Esophagus squamous epithelium (tissue), 5 donors: ENCODE results near the gene GTF2F1. TPM values are rescaled to one million over a fixed set of nuclear protein-coding genes. Genes with fewer than 3 reads are reported as not detected.

Experiments
- DNase-seq: peaks from one replicate; lab custom pipeline; 2025; lab: John Stamatoyannopoulos, UW
- H3K27ac ChIP-seq, 4 donors: fragments of 200-600 bp; sonication (generic); one replicate each; pipeline ENCODE4 v1.5.1; 2016 to 2019; ENCODE audit warnings: mild to moderate bottlenecking in 1 of 4
- H3K27me3 ChIP-seq, 4 donors: fragments of 200-600 bp; sonication (generic); 1 replicate in 3 of 4; 2 replicates in 1 of 4; pipeline versions ENCODE4 v1.5.1 to v1.6.0; 2017 to 2021; ENCODE audit warnings: antibody characterized with exemption in 1 of 4
- H3K36me3 ChIP-seq, 3 donors: fragments of 200-600 bp; sonication (generic); one replicate each; pipeline ENCODE4 v1.5.1; 2016 to 2019
- H3K4me1 ChIP-seq, 3 donors: fragments of 200-600 bp; sonication (generic); one replicate each; pipeline ENCODE4 v1.5.1; 2017 to 2019
- H3K4me3 ChIP-seq, 4 donors: fragments of 200-600 bp; sonication (generic); 1 replicate in 3 of 4; 2 replicates in 1 of 4; pipeline ENCODE4 v1.5.1; 2016 to 2019; ENCODE audit warnings: mild to moderate bottlenecking in 2 of 4, moderate library complexity in 1 of 4
- H3K9me3 ChIP-seq, 3 donors: fragments of 200-600 bp; sonication (generic); one replicate each; pipeline ENCODE4 v1.5.1; 2016 to 2019
- CTCF ChIP-seq, 6 experiments: fragments of 450-650 bp in 4 of 6; fragments of 200-600 bp in 2 of 6; sonication (generic) in 2 of 6; IDR thresholded peaks; one replicate each; pipeline ENCODE4 v1.5.1; 2016 to 2019; ENCODE audit warnings: antibody characterized with exemption in 6 of 6, mild to moderate bottlenecking in 4 of 6, moderate library complexity in 4 of 6
- POLR2A ChIP-seq, 4 donors: fragments of 450-650 bp; IDR thresholded peaks; one replicate each; pipeline ENCODE4 v1.6.1; 2017; ENCODE audit warnings: antibody characterized with exemption in 4 of 4, mild to moderate bottlenecking in 4 of 4, moderate library complexity in 3 of 4
- WGBS, 2 donors: methylation state at CpG; one replicate each; pipeline ENCODE4 v1.1.5; 2018; 5-methylcytosine and 5-hydroxymethylcytosine counted together
- intact Hi-C: fragments of 100-400 bp; cut with DNase I; formaldehyde crosslinking; loops from one replicate; pipeline ENCODE4 v1.15.0; 2022
- total RNA-seq, 4 donors: library from RNA; depleted of rRNA; stranded (reverse); fragments of >200 nt; gene quantifications; one replicate each; pipeline ENCODE4 v1.1.0, GENCODE V29; 2016
- donor health status: DM: yes; HTN: yes; CAD: no.

The GTF2F1 gene
- total RNA-seq, 4 donors from 2014 or later, result 28.0 to 51.3 (median 43.5) TPM

- peaks cover 8 to 44% (median 11%) of the 10 kb centered on the region in 3 donors for H3K36me3 ChIP-seq
- no peak within 1 kb of the TSS for H3K4me3 ChIP-seq
- intact Hi-C loops, result no loop called here
- peaks cover 8 to 45% (median 13%) of the 10 kb centered on the region in 3 donors for H3K4me1 ChIP-seq
- peak within 1 kb of the TSS in 2 of 4 donors; percentile 9 to 17 for H3K27ac ChIP-seq
- WGBS, 2 donors, result 69 to 74% methylated on average over 7 to 10 of the region's 25 CpGs
- DNase-seq, result no peak
- no peak for TF ChIP-seq CTCF (IDR thresholded peaks at IDR 0.05)
- no peak for TF ChIP-seq POLR2A (IDR thresholded peaks at IDR 0.05)
- H3K9me3 ChIP-seq, result no peaks in the 10 kb centered on the region
- no peaks in the 10 kb centered on the region for H3K27me3 ChIP-seq
Observed at GRCh38 chr19:6375411-6376010, 17.5 kb downstream of the GTF2F1 start, which contains the start of gene PSPN. TSS of gene PSPN (minus strand) at chr19:6375933. CDS start at chr19:6375849, 84 bp downstream.

GRCh38 chr19:6374711-6375410 lies 18.1 kb downstream of the GTF2F1 start:
- H3K4me1 ChIP-seq, result peaks cover 8 to 45% (median 13%) of the 10 kb centered on the region in 3 donors
- no peaks in the 10 kb centered on the region for H3K9me3 ChIP-seq
- peaks cover 2 to 37% (median 5%) of the 10 kb centered on the region in 3 donors for H3K36me3 ChIP-seq
- 91% methylated on average over 9 of the region's 29 CpGs; no CpG with 5 or more reads in 1 of the 2 donors for WGBS, 2 donors
- DNase-seq, result no peak
- no peak overlapping the region for H3K4me3 ChIP-seq
- no peak overlapping the region for H3K27ac ChIP-seq
- intact Hi-C loops, result no loop called here
- TF ChIP-seq POLR2A (IDR thresholded peaks at IDR 0.05), result no peak
- no peak for TF ChIP-seq CTCF (IDR thresholded peaks at IDR 0.05)
- no peaks in the 10 kb centered on the region for H3K27me3 ChIP-seq

GRCh38 chr19:6374161-6374709 lies 18.7 kb downstream of the GTF2F1 start:
- 50 to 72% methylated on average over 7 to 15 of the region's 29 CpGs for whole genome bisulfite sequencing, 2 donors
- Histone ChIP-seq H3K4me3 (peak overlapping the region in 1 of 4 donors; percentile 100), H3K4me1 (peaks cover 8 to 45% (median 13%) of the 10 kb centered on the region in 3 donors), H3K9me3 (no peaks in the 10 kb centered on the region), H3K27me3 (no peaks in the 10 kb centered on the region), H3K27ac (peak overlapping the region; percentile 96 to 100 (median 98)), H3K36me3 (peaks cover 0 to 34% (median 0%) of the 10 kb centered on the region in 3 donors)
- no peak for DNase-seq
- no peak for TF ChIP-seq CTCF (IDR thresholded peaks at IDR 0.05)
- no peak for TF ChIP-seq POLR2A (IDR thresholded peaks at IDR 0.05)
- intact Hi-C loops, result no loop called here

GRCh38 chr19:6373813-6374108 lies 19.2 kb downstream of the GTF2F1 start:
- peaks cover 8 to 45% (median 13%) of the 10 kb centered on the region in 3 donors for H3K4me1 ChIP-seq
- intact Hi-C loops, result no loop called here
- H3K9me3 ChIP-seq, result no peaks in the 10 kb centered on the region
- H3K36me3 ChIP-seq, result peaks cover 0 to 34% (median 0%) of the 10 kb centered on the region in 3 donors
- no peak for DNase-seq
- 16 to 24% methylated on average over 4 to 5 of the region's 5 CpGs for WGBS, 2 donors
- H3K4me3 ChIP-seq, result peak overlapping the region; percentile 24 to 100 (median 86)
- TF ChIP-seq POLR2A (IDR thresholded peaks at IDR 0.05), result no peak
- no peak for TF ChIP-seq CTCF (IDR thresholded peaks at IDR 0.05)
- peak overlapping the region; percentile 96 to 100 (median 98) for H3K27ac ChIP-seq
- no peaks in the 10 kb centered on the region for H3K27me3 ChIP-seq
